ENCODE results near the gene CPZ. TPM values are rescaled to one million over a fixed set of nuclear protein-coding genes. Genes with fewer than 3 reads are reported as not detected.

CPZ gene
- 0.39 and 1.0 TPM in 2 replicates for polyA plus RNA-seq (2014; cell fraction: cytosol; rRNA removed)
- 0.65 and 1.9 TPM in 2 replicates for polyA plus RNA-seq (2014; cell fraction: nucleus; rRNA removed)

- no peak for DNase-seq (ENCODE audit: low spot score)
Measured at GRCh38 chr4:8592366-8593263, at the start of gene CPZ. TSS of gene CPZ (plus strand) at chr4:8592765. CDS start at chr4:8592834, 69 bp downstream.

DNA sequence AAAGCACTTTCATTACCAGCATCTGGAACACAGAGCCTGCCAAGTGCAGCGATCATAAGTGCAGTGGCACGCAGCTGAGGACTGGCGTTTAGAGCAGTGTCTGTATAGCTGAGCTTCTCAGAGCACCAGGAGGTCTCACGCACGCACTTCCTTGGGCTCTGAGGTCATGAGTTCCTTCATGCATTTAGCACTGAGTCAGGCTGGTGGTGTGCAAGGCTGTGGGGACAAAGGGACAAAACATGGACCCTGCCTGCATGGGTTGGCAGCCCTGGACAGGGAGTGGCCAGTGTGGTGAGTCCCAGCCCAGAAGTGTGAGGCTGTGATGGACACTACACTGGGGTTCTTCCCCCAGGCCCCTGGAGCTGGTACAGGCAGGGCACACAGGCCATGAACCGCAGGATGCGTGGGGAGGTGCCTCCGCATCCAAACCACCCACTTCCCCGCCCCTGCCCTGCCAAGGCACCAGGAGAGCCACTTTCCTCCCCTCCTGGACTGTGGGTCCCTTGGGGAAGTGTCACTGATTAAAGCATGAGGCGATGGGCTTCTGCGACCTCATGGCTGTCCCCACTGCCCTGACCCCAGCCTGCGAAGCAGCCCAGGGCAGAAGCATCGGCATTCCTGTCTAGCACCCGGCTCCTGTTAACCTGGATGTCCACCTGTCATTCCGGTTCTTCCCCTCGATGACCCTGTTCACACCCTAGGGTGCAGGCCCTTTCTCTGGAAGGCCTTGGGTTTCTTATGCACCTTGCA, 49.6 kb upstream of the CPZ start:
- DNase-seq (ENCODE audit: low spot score), result no peak

DNA sequence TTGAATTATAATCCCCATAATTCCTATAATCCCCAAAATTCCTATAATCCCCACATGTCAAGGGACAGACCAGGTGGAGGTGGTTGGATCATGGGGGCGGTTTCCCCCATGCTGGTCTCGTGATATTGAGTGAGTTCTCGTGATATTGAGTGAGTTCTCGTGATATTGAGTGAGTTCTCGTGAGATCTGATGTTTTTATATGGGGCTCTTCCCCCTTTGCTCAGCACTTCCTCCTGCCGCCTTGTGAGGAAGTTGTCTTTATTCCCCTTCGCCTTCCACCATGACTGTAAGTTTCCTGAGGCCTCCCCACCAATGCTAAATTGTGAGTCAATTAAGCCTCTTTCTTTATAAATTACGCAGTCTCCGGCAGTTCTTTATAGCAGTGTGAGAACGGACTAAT, 48.9 kb upstream of the CPZ start:
- no peak for DNase-seq (ENCODE audit: low spot score)

- DNase-seq (ENCODE audit: low spot score), result no peak
Measured at GRCh38 chr4:8544282-8544681, 48.3 kb upstream of the CPZ start.

GRCh38 chr4:8544741-8545438, 47.7 kb upstream of the CPZ start:
- no peak for DNase-seq (ENCODE audit: low spot score)

- DNase-seq (ENCODE audit: low spot score), result no peak
Measured at GRCh38 chr4:8545439-8545765, 47.2 kb upstream of the CPZ start.

- DNase-seq (ENCODE audit: low spot score), result no peak
Measured at GRCh38 chr4:8546766-8547107, 45.8 kb upstream of the CPZ start.

DNA sequence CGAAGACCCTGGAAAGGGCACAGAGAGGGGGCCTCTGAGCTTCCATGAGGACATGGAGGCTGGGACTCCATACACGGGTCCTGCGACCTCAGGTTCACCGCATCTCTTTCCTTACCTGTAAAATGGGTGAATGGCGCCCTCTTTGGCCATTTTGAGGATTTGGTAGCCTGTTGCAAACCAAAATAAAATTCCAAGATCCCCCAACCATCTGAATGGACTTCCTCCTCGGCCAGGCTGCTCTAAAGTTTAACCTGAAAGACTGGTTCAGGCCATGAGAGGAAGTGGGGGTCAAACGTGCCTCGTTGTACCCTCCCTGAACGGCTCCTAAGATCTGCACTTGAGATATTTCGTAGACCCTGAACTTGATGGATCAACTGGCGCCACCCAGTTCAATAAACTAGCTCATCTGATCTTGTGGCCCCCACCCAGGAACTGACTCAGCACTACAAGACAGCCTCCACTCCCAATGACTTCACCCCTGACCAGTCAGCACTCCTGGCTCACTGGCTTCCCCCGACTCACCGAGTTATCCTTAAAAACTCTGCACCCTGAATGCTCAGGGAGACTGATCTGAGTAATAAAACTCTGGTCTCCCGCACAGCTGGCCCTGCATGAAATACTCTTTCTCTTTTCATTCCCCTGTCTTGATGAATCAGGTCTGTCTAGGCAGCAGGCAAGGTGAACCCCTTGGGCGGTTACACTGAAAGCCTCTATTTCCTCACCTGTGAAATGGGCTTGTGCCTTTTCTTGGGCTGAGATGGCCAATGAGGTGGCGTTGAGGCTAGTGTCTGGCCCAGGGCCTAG, 45.3 kb upstream of the CPZ start:
- DNase-seq (ENCODE audit: low spot score), result no peak

DNA sequence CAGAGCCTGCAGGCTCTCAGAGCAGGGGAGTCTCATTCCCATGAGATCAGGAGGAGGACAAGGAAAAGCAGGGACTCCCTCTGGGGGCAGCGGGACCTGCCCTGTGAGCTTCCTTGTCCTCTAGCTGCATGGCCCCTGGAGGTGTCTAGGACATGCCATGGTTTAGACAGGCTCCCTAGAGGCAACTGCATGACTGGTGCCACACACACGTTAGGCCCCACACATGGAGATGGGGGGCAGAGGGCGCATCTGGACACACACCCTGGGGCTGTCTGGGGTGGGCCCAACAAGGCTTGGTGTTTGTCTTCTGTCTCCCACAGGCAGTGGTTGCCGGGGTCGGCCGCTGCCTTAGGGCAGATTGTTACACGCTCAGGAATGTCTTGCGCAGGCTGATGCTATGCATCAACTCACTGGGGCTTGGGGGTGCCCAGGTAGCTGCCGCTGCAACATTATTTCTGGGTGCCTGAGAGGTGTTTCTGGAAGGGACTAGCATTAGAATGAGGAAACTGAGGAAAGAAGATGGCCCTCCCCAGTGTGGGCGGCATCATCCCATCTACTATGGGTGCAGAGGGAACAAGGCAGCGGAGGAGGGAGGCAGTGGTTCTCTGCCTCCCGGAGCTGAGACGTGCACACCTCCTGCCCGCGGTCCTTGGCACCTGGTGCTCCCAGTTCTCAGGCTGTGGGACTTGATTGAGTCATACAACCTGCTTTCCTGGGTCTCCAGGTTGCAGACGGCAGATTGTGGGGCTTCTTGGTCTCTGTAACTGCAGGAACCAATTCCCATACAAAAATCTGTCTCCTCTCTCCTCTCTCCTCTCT, 44.4 kb upstream of the CPZ start:
- no peak for DNase-seq (ENCODE audit: low spot score)

- DNase-seq (ENCODE audit: low spot score), result no peak
Measured at GRCh38 chr4:8548731-8549351, 43.7 kb upstream of the CPZ start.

- no peak for DNase-seq (ENCODE audit: low spot score)
Measured at GRCh38 chr4:8549352-8549931, 43.1 kb upstream of the CPZ start.

DNA sequence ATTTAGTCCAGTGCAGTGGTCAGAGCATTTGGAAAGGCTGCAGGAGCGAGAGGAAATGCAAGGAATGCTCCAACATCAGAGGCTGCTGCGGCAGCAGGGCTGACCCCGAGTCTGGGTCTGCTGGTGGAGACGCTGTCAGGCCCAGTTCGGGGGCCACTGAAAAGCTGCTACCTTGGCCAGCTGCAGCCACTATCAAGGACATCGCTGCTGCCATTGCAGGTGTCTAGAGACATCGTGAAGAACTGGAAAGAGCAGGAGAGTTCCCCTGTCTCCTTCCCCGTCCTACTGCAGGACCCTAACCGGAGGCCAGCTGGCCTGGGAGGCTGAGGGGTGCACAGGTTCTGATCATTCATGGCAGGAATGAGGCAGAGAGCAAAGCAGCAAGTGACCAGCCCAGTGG, 41.9 kb upstream of the CPZ start:
- DNase-seq (ENCODE audit: low spot score), result no peak

GRCh38 chr4:8552024-8552423, 40.5 kb upstream of the CPZ start:
- DNase-seq (ENCODE audit: low spot score), result no peak

GRCh38 chr4:8552581-8553205, 39.9 kb upstream of the CPZ start:
- DNase-seq (ENCODE audit: low spot score), result no peak

GRCh38 chr4:8553216-8553615, 39.3 kb upstream of the CPZ start:
- DNase-seq (ENCODE audit: low spot score), result no peak

- DNase-seq (ENCODE audit: low spot score), result no peak
Measured at GRCh38 chr4:8553991-8554405, 38.6 kb upstream of the CPZ start.

- no peak for DNase-seq (ENCODE audit: low spot score)
Measured at GRCh38 chr4:8554555-8555100, 37.9 kb upstream of the CPZ start.

DNA sequence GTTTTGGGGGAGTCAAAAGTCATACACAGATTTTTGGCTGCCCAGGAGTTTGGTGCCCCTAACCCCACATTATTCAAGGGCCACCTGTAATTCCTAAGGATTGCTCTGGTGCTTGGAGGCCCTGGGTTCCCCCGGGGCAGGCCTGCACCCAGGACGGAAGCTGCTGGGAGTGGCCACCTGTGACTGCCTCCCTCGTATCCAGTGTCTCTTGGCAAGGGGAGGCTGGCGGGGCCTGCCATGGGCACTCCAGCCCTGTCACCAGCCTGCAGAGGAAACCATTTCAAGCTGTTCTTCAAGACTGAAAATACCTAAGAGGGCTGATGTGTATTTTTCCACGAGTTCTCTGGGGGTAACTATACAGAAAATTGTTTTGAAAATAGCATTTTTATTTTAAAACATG, 36.8 kb upstream of the CPZ start:
- DNase-seq (ENCODE audit: low spot score), result no peak

Data from SK-N-DZ (cell line).